Measurements from ENCODE around the gene NOA1.
"Not testable (repeated sequence)": the region's sequence is repeated elsewhere in the genome, so short reads cannot be mapped to it uniquely, and the experiment has no call there.

Gene NOA1

DNA sequence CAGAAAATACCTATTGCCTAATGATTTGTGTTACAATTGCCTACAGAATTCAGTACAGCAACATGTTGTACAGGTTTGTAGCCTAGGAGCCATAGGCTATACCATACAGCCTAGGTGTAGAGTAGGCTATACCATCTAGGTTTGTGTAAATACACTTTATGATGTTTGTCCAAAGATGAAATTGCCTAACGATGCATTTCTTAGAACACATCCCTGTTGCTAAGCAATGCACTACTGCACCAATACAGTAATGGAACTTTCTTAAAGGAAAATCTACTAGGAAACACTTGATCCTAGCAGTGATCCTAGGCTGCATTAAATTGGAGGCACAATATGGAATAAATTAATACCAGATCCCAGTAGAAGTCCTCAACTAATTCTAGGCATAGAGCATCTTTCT lies 18.3 kb downstream of the NOA1 start:
- FAIRE-seq (no peak), DNase-seq (ENCODE audit: low spot score) (no peak)

DNA sequence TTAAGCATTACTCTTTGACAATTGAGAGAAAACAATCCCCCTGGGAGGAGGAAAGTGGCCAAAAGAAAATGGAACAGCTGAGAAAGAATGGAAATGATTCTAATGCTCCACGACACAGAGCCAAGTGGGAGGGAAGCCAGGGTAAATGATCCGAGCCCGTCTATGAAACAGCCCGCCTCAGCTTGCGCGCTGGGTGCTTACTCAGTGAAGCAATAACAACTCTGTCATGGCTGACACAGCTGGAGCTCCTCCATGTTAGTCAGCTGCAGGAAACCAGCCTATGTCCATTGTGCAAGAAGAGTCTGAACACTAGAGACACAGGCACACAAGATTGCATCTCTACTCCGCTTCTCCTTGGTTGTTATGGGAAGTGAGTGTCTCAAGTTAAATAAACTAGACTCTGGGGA lies 19.3 kb downstream of the NOA1 start:
- FAIRE-seq (no peak), DNase-seq (ENCODE audit: low spot score) (peak; percentile 37)

DNA sequence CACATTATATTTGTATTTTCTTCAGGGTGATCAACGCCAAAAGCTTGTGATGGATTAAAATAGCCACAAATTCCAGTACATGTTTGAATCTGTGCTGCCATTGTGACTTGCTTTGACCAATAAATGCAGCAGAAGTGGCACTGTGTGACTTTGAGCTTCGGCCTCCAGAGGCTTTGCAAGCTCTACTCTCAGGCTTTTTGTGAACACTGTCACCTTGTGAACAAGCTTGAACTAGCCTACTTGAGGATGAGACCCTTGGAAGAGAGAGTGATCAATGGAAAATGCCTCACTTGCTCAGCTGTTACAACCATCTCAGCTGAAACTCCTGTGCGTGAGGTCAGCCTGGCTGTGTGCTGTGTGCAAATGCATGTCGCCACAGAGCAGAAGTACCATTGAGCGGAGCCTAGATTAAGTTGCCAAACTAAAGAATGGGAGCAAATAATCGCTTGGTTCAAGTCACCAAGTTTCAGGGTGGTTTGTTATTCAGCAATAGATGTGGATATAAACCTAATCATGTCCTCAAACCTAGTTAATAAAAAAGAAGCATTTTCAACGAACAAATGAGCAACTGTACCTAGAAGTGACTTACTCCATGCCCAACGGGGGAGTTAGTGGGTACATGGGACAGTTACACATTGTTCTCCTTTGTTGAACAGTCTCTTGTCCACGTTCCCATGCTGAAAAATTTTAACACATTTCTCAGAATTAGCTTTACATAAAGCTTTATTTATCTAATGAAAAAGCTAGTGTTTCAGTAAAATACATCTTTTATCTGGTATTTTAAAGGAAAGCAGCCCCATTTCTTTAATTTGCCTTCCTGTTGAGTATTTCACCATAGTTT lies 23.5 kb downstream of the NOA1 start:
- DNase-seq (ENCODE audit: low spot score) = no peak
- no peak for FAIRE-seq

DNA sequence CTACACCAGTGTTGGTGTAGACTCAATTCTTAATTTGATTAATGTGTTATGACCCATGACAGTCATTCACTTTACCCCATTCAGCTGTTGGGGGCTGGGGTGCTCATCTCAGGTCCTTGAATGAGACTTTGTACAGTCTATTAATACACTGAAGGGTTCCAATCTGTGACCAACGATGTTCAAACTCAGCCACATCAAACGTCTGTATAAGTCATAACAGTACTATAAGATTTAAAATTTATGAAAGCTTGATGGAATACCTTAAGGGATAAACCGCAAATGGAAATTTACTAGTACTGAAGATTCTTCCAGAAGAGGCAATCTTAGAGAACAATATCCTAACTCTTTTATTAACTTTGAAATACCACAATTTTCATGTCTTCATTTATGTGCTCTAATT lies 36.0 kb downstream of the NOA1 start:
- FAIRE-seq (no peak), DNase-seq (ENCODE audit: low spot score) (no peak)

DNA sequence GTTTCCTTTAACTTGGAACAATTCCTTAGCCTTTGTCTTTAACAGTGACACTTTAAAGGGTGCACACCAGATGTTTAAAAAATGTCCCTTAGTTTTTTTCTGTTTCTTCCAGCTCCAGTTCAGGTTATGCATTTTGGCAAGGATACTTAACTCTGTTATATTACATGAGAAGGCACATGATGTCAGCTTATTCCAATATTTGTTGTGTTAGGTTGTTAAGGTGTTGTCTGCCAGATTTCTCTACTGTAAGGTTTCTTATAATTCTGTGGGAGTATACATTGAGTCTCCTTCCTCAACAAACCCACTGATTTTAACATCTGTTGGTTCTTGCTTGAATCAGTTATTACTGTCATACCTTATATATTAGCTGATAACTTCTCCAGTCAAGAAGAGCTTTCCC lies 36.4 kb downstream of the NOA1 start:
- FAIRE-seq (no peak), DNase-seq (ENCODE audit: low spot score) (no peak)

DNA sequence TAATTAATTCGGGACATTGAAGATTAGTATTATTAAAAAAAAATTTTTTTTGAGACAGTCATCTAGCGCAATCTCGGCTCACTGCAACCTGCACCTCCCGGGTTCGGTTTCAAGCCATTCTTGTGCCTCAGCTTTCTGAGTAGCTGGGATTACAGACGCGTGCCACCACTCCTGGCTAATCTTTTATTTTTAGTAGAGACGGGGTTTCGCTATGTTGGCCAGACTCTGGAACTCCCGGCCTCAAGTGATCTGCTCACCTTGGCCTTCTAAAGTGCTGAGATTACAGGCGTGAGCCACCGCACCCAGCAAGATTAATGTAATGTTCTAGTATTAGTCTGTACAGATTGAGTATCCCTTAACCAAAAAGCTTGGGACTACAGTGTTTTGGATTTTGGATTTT lies 37.0 kb downstream of the NOA1 start:
- FAIRE-seq = no peak
- DNase-seq (ENCODE audit: low spot score) = no peak

DNA sequence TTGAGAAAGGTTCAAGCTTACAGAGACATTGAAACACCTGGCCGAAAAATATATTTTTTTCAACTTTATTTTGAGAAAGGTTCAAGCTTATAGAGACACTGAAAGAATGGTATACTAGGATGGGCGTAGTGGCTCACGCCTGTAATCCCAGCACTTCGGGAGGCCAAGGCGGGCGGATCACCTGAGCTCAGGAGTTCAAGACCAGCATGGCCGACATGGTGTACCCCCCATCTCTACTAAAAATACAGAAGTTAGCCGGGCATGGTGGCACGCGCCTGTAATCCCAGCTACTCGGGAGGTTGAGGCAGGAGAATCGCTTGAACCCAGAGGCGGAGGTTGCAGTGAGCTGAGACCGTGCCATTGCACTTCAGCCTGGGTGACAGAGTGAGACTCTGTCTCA lies 37.6 kb downstream of the NOA1 start:
- not testable (repeated sequence) for FAIRE-seq; DNase-seq (ENCODE audit: low spot score)

DNA sequence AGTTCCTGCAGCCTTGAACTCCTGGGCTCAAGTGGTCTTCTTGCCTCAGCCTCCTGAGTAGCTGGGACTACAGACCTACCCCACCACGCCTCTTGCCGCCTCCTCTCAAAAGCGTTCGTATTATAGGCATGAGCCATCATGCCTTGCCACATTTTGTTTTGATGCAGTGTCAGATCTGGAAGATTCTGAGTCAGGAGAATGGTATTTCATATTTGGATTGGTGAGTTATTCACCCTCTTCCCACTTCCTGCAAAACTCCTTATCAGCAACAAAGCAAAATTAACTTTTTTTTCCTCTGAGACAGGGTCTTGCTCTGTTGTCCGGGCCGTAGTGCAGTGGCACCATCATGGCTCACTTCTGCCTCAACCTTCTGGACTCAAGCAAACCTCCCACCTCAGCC lies 40.1 kb downstream of the NOA1 start:
- FAIRE-seq (peak; percentile 42), DNase-seq (ENCODE audit: low spot score) (peak; percentile 74)

DNA sequence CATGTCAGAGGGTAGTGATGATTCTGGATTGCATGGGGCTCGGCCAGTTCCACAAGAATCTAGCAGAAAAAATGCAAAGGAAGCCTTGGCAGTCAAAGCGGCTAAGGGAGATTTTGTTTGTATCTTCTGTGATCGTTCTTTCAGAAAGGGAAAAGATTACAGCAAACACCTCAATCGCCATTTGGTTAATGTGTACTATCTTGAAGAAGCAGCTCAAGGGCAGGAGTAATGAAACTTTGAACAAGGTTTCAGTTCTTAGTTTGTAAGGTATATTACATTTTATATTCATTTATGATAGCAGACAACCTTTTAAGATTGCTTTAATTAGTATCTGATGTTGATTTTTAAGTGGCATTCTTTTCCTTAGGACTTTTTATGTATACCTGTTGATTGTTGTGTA lies 45.5 kb downstream of the NOA1 start:
- FAIRE-seq = no peak
- no peak for DNase-seq (ENCODE audit: low spot score)

DNA sequence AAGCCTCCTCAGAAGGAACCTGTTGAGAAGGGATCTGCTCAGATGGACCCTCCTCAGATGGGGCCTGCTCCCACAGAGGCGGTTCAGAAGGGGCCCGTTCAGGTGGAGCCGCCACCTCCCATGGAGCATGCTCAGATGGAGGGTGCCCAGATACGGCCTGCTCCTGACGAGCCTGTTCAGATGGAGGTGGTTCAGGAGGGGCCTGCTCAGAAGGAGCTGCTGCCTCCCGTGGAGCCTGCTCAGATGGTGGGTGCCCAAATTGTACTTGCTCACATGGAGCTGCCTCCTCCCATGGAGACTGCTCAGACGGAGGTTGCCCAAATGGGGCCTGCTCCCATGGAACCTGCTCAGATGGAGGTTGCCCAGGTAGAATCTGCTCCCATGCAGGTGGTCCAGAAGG lies 46.8 kb downstream of the NOA1 start:
- FAIRE-seq = no peak
- DNase-seq (ENCODE audit: low spot score) = no peak

DNA sequence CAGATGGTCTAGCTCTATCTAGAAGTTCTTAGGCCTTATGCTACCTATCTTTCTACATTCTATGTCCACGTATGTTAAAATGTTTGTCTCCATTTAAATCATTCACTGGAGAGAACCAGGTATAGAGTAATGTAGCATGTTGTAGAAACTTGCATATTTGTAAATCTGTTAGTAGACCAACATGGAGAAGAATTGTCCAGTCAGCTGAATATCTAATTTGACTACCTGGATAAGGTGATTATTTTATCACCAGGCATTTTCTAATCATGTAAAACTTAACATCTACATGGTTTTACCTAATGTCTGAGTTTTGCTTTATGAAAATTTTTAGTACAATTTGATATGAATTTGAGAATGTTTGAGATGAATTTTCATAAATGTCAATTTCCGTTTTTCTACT lies 50.2 kb downstream of the NOA1 start:
- FAIRE-seq = no peak
- no peak for DNase-seq (ENCODE audit: low spot score)

DNA sequence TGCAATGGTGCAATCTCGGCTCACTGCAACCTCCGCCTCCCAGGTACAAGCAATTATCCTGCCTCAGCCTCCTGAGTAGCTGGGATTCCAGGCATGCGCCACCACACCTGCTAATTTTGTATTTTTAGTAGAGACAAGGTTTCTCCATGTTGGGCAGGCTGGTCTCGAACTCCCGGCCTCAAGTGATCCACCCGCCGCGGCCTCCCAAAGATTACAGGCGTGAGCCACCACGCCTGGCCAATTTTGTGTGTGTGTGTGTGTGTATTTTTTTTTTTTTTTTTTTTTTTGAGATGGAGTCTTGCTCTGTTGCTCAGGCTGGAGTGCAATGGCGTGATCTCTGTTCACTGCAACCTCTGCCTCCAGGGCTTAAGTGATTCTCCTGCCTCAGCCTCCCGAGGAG lies 62.4 kb downstream of the NOA1 start:
- DNase-seq (ENCODE audit: low spot score); FAIRE-seq: not testable (repeated sequence)

DNA sequence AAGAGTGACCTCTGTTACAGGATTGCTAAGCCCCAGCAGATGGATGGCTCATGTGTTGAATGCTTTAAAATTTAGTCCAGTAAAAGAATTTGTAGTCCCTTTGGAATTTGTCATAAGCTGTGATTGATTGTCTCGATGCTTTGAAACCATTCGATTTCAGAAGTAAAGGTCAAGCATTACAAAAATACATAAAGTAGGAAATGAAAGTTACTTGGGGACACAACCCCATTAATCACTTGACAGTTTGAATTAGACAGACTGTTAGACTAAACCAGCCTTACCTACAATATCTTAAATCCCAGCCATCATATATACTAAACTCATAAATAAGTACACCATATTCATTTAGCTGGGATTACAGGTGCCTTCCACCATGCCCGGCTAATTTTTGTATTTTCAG lies 63.1 kb downstream of the NOA1 start:
- DNase-seq (ENCODE audit: low spot score) = no peak
- FAIRE-seq = no peak
